OCI-LY7 (cell line): Measurements from ENCODE around the gene LRRC4C. TPM values are rescaled to one million over a fixed set of nuclear protein-coding genes. Genes with fewer than 3 reads are reported as not detected.

Experiments
- BruUV-seq: library from RNA; stranded (reverse); fragments of 400-500 nt; replicated peaks from 2 replicates; lab custom pipeline; 2021; lab: Mats Ljungman, UMichigan
- CTCF ChIA-PET: fragments of 300-600 bp; sonication (Branson Sonifier 250); formaldehyde crosslinking; loops from one replicate; lab custom pipeline; 2022; ENCODE audit warnings: antibody characterized with exemption; ENCODE audit not compliant: unreplicated experiment; lab: Charles Lee
- POLR2A ChIA-PET: fragments of 300-600 bp; sonication (Branson Sonifier 250); formaldehyde crosslinking; loops from one replicate; lab custom pipeline; 2022; ENCODE audit warnings: antibody characterized with exemption; lab: Charles Lee
- DNase-seq: peaks from one replicate; pipeline ENCODE4 v3.0.0-alpha.2; 2015; ENCODE audit warnings: low spot score
- H2AFZ ChIP-seq: fragments of 200-600 bp; sonication (generic), shearing (Covaris generic); 2 replicates; pipeline ENCODE4 v1.6.1; 2014; ENCODE audit warnings: mild to moderate bottlenecking, antibody characterized with exemption, low read length, moderate library complexity
- H3K27ac ChIP-seq: fragments of 200-600 bp; sonication (generic); 2 replicates; pipeline ENCODE4 v1.5.1; 2014; ENCODE audit warnings: mixed run types, low read depth, mild to moderate bottlenecking, moderate library complexity, low read length, inconsistent platforms; ENCODE audit not compliant: poor library complexity, severe bottlenecking
- H3K36me3 ChIP-seq: fragments of 200-600 bp; sonication (generic); 2 replicates; pipeline ENCODE4 v1.6.1; 2014; ENCODE audit warnings: mild to moderate bottlenecking, antibody characterized with exemption, low read length, moderate library complexity, mixed read lengths; ENCODE audit not compliant: insufficient read depth
- H3K4me1 ChIP-seq: fragments of 200-600 bp; sonication (generic); 2 replicates; pipeline ENCODE4 v1.5.1; 2014; ENCODE audit warnings: mild to moderate bottlenecking, low read length; ENCODE audit not compliant: insufficient read depth, poor library complexity, severe bottlenecking
- H3K4me2 ChIP-seq: fragments of 200-600 bp; sonication (generic); 2 replicates; pipeline ENCODE4 v1.6.1; 2014; ENCODE audit warnings: mild to moderate bottlenecking, low read length
- H3K4me3 ChIP-seq: fragments of 200-600 bp; sonication (generic); 2 replicates; pipeline ENCODE4 v1.5.1; 2014; ENCODE audit warnings: mild to moderate bottlenecking, low read depth, low read length; ENCODE audit not compliant: poor library complexity, severe bottlenecking
- H3K79me2 ChIP-seq: fragments of 200-600 bp; sonication (generic); 2 replicates; pipeline ENCODE4 v1.6.1; 2016; ENCODE audit warnings: low read depth, mild to moderate bottlenecking, low read length, moderate library complexity, mixed read lengths; ENCODE audit not compliant: insufficient read depth
- H3K9me2 ChIP-seq: fragments of 200-600 bp; sonication (generic); 2 replicates; pipeline ENCODE4 v1.6.1; 2016; ENCODE audit warnings: mild to moderate bottlenecking, low read length, mixed read lengths; ENCODE audit not compliant: insufficient read depth
- H3K9me3 ChIP-seq: fragments of 200-600 bp; sonication (generic); 2 replicates; pipeline ENCODE4 v1.6.1; 2014; ENCODE audit warnings: mild to moderate bottlenecking, mixed run types, low read length, mixed read lengths
- H4K20me1 ChIP-seq: fragments of 200-600 bp; sonication (generic); 2 replicates; pipeline ENCODE4 v1.6.1; 2014; ENCODE audit warnings: mild to moderate bottlenecking, antibody characterized with exemption, low read length, moderate library complexity, mixed read lengths; ENCODE audit not compliant: insufficient read depth
- CTCF ChIP-seq: fragments of 200-600 bp; sonication (generic); conservative IDR thresholded peaks from 2 replicates; pipeline ENCODE4 v1.5.1; 2014; ENCODE audit warnings: mild to moderate bottlenecking, antibody characterized with exemption, low read length, moderate library complexity, mixed read lengths
- EZH2phosphoT487 ChIP-seq: fragments of 200-600 bp; sonication (generic); IDR thresholded peaks from 2 replicates; pipeline ENCODE4 v1.6.1; 2018; ENCODE audit warnings: low read depth, borderline replicate concordance, mild to moderate bottlenecking, mixed run types, antibody characterized with exemption, low read length, moderate library complexity, mixed read lengths
- intact Hi-C: fragments of 100-400 bp; cut with micrococcal nuclease; formaldehyde crosslinking; loops from one replicate; pipeline ENCODE4 v1.10.0; 2022; ENCODE audit not compliant: unreplicated experiment
- total RNA-seq, 2 experiments: library from RNA; depleted of rRNA in 1 of 2; stranded (reverse); fragments of >200 nt in 1 of 2; shearing (Covaris generic) in 1 of 2; gene quantifications; 2 replicates each; pipeline ENCODE4 v1.2.3, GENCODE V29; 2014 to 2022

Gene LRRC4C
- total RNA-seq, 2 experiments from 2014 or later = not detected

DNA sequence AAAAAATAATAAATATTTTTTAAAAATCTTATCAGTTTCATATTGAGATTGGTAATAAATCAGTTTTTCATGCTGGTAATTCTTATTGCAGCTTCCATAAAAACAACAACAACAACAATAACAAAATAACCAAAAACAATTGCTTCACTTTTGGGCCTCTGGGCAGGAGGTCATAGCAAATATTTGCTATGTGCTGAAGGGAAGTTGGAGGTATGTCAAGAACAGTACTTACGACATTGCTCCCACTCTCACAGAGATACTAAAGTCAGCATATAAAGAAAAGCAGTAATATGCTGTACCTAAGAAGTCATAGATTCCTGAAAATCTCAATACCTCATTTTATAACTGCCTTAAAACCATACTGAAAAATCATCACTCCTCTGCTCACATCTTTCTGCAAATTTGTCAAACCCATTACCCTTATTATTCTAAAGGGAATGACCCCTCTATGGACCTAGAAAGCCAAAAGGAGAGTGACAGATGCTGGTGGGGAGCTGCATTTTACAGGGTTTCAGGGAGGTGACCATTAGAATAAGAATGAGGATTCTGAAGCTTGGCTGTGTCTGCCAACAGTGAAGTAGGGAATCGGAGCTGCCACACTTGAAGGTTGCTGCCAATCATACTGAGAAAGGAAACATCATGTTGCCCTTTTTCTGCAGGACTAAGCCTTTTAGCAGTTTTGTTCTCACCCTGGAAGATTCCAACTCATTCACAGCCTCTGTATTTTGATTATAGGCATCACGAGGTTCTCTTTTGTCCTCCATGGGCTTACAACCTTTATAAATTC, 742.9 kb downstream of the LRRC4C start:
- Histone ChIP-seq H3K79me2 (no peaks in the 10 kb centered on the region), H3K27ac (no peak overlapping the region), H3K36me3 (no peaks in the 10 kb centered on the region), H3K9me2 (no peaks in the 10 kb centered on the region), H2AFZ (no peak overlapping the region), H3K9me3 (no peaks in the 10 kb centered on the region), H4K20me1 (no peaks in the 10 kb centered on the region), H3K4me3 (no peak overlapping the region), H3K4me1 (no peaks in the 10 kb centered on the region), H3K4me2 (no peak overlapping the region)
- ChIA-PET CTCF (no interaction called here), POLR2A (no interaction called here)
- no peak for TF ChIP-seq EZH2phosphoT487
- TF ChIP-seq CTCF = no peak
- no TSS peak for BruUV-seq
- intact Hi-C loops = no loop called here
- no peak for DNase-seq

DNA sequence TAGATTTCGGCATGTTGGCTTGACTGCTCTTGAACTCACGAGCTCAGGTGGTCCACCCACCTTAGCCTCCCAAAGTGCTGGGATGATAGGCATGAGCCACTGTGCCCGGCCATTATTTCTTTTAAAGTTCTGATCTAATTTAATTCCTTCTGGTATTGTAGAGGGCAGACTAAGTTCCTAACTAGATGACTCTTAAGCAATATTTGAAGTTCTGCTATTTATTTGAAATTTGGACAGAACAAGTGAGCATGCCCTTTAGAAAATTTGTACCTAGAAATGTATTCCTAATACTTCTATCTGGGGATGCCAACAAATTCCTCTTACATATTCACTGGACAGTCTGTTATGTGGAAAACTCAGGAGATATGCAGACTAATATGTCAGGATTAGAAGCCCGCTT, 746.4 kb downstream of the LRRC4C start:
- no peak for DNase-seq
- no TSS peak for BruUV-seq
- H4K20me1 ChIP-seq = no peaks in the 10 kb centered on the region
- no peaks in the 10 kb centered on the region for H3K79me2 ChIP-seq
- no peaks in the 10 kb centered on the region for H3K9me3 ChIP-seq
- H3K4me1 ChIP-seq = no peaks in the 10 kb centered on the region
- ChIA-PET CTCF (no interaction called here), POLR2A (no interaction called here)
- no peak for TF ChIP-seq EZH2phosphoT487
- TF ChIP-seq CTCF = no peak
- H3K4me2 ChIP-seq = no peak overlapping the region
- H2AFZ ChIP-seq = no peak overlapping the region
- H3K9me2 ChIP-seq = no peaks in the 10 kb centered on the region
- no peak overlapping the region for H3K27ac ChIP-seq
- H3K4me3 ChIP-seq = no peak overlapping the region
- intact Hi-C loops = no loop called here
- no peaks in the 10 kb centered on the region for H3K36me3 ChIP-seq

DNA sequence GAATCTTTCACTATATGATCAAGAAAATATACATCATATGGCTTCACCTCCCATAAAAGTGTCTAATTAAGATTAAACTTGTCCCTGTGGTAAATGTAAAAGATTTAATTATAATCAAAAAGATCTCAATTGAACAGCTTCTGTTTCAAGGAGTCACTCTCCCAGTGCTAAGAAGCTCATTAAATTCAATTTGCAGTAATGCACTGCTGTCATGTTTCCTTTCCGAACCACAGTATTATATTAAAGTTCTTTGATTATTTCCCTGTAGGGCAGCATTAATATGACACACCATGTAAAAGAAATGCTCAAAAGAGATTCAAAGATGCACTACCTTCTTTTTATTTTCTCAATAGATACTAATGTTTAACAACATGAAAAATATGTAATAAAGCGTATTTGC, 758.4 kb downstream of the LRRC4C start:
- intact Hi-C loops = no loop called here
- POLR2A ChIA-PET = interaction anchor here (0.5 kb wide), 1 partner anchor 11 kb away, joined by 3 read pairs; no protein-coding TSS in a partner anchor
- no peaks in the 10 kb centered on the region for H3K4me1 ChIP-seq
- no peak overlapping the region for H3K4me2 ChIP-seq
- H2AFZ ChIP-seq = no peak overlapping the region
- no peak for DNase-seq
- H3K9me3 ChIP-seq = no peaks in the 10 kb centered on the region
- TF ChIP-seq CTCF (no peak), EZH2phosphoT487 (no peak)
- CTCF ChIA-PET = no interaction called here
- no peaks in the 10 kb centered on the region for H4K20me1 ChIP-seq
- no peaks in the 10 kb centered on the region for H3K36me3 ChIP-seq
- H3K4me3 ChIP-seq = no peak overlapping the region
- BruUV-seq = no TSS peak
- H3K9me2 ChIP-seq = no peaks in the 10 kb centered on the region
- no peaks in the 10 kb centered on the region for H3K79me2 ChIP-seq
- no peak overlapping the region for H3K27ac ChIP-seq
